Mucosa of descending colon (tissue), 3 donors: ENCODE measurements around the gene PDCD2L. TPM values are rescaled to one million over a fixed set of nuclear protein-coding genes. Genes with fewer than 3 reads are reported as not detected.
"Not testable (repeated sequence)": the region's sequence is repeated elsewhere in the genome, so short reads cannot be mapped to it uniquely, and the experiment has no call there.

Source experiments
- ATAC-seq: fragments of 200-7000 bp; cut with Tn5 transposase; one replicate; pipeline ENCODE4 v1.9.1; 2020; ENCODE audit warnings: mild to moderate bottlenecking, moderate library complexity
- DNase-seq, 3 donors: peaks; one replicate each; pipeline ENCODE4 v3.0.0-alpha.2; 2020
- H3K36me3 ChIP-seq: fragments of 200-600 bp; one replicate; pipeline ENCODE4 v1.8.0; 2021; ENCODE audit warnings: low read depth, mild to moderate bottlenecking
- H3K4me1 ChIP-seq: fragments of 200-600 bp; one replicate; pipeline ENCODE4 v1.8.0; 2021; ENCODE audit warnings: low read depth, mild to moderate bottlenecking
- H3K4me3 ChIP-seq: fragments of 200-600 bp; one replicate; pipeline ENCODE4 v1.8.0; 2021; ENCODE audit warnings: mild to moderate bottlenecking
- H3K9me3 ChIP-seq: fragments of 200-600 bp; one replicate; pipeline ENCODE4 v1.8.0; 2021; ENCODE audit warnings: mild to moderate bottlenecking
- intact Hi-C, 2 donors: fragments of 100-400 bp; cut with DNase I in 1 of 2; cut with micrococcal nuclease in 1 of 2; formaldehyde crosslinking; loops; one replicate each; pipeline versions ENCODE4 v1.11.0 to v1.11.1; 2022; cut with DNase I, micrococcal nuclease
- total RNA-seq, 3 donors: library from RNA; stranded (reverse); fragmentation: NEBNext Ultra II Directional in 2 of 3; extraction: Animal tissue kit (Norgen Biotek cat#: 25700) in 2 of 3; gene quantifications; one replicate each; pipeline versions ENCODE4 v1.2.1 to v1.2.4, GENCODE V29; 2021 to 2023
- TF ChIP-seq, protein P1 (sequence below): fragments of 200-600 bp; IDR thresholded peaks from one replicate; pipeline ENCODE4 v1.8.0; 2022; ENCODE audit warnings: antibody characterized with exemption, mild to moderate bottlenecking
- donor health status: DM: no; HTN: no; CAD: no; lungs with moderate emphysema.
- donor health status: DM: no; HTN: no; CAD: no.
- donor health status: DM: no; HTN: yes; CAD: no.

PDCD2L gene
- total RNA-seq, 3 donors from 2014 or later: 6.4 to 10.5 (median 8.1) TPM

DNA sequence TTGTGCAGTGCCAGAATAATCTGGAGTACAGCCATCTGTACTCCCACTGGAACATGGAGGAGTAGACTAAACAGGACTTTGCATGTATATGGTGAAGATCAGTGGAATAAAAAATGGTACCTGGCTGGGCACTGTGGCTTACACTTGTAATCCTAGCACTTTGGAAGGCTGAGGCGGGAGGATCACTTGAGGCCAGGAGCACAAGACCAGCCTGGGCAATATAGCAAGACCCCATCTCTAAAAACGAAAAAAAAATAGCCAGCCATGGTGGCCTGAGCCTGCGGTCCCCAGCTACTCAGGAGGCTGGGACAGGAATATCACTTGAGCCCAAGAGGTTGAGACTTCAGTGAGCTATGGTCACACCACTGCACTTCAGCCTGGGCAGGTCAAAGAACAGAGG is 44.0 kb downstream of the PDCD2L start:
- TF ChIP-seq, protein P1, sequence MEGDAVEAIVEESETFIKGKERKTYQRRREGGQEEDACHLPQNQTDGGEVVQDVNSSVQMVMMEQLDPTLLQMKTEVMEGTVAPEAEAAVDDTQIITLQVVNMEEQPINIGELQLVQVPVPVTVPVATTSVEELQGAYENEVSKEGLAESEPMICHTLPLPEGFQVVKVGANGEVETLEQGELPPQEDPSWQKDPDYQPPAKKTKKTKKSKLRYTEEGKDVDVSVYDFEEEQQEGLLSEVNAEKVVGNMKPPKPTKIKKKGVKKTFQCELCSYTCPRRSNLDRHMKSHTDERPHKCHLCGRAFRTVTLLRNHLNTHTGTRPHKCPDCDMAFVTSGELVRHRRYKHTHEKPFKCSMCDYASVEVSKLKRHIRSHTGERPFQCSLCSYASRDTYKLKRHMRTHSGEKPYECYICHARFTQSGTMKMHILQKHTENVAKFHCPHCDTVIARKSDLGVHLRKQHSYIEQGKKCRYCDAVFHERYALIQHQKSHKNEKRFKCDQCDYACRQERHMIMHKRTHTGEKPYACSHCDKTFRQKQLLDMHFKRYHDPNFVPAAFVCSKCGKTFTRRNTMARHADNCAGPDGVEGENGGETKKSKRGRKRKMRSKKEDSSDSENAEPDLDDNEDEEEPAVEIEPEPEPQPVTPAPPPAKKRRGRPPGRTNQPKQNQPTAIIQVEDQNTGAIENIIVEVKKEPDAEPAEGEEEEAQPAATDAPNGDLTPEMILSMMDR: no peak
- DNase-seq: no peak
- H3K4me3 ChIP-seq: no peak overlapping the region
- no peaks in the 10 kb centered on the region for H3K36me3 ChIP-seq
- ATAC-seq: no peak
- H3K4me1 ChIP-seq: no peaks in the 10 kb centered on the region
- H3K9me3 ChIP-seq: no peaks in the 10 kb centered on the region
- intact Hi-C loops: no loop called here

DNA sequence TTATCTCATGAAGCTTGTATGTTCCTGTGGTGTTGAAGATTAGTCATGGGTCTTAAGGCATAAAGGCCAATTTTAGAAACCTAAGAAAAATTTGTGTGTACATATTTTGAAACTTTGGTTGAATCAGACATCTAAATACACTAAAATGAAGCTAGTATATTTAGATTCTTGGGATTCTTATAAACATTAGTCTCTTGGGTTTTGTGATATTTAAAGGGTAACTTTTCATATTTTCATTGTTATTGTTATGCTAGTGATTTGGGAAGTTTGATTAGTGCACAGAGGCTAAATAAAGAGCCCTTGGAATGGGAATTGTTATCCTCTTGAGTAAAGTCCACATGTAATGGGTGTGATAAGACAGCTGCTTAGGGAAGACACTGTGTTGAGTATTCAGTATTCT is 48.5 kb downstream of the PDCD2L start:
- ATAC-seq (no peak), DNase-seq (no peak)
- H3K36me3 ChIP-seq: no peaks in the 10 kb centered on the region
- no peaks in the 10 kb centered on the region for H3K4me1 ChIP-seq
- intact Hi-C loops: no loop called here
- H3K4me3 ChIP-seq: no peak overlapping the region
- H3K9me3 ChIP-seq: no peaks in the 10 kb centered on the region
- TF ChIP-seq, protein P1: no peak

DNA sequence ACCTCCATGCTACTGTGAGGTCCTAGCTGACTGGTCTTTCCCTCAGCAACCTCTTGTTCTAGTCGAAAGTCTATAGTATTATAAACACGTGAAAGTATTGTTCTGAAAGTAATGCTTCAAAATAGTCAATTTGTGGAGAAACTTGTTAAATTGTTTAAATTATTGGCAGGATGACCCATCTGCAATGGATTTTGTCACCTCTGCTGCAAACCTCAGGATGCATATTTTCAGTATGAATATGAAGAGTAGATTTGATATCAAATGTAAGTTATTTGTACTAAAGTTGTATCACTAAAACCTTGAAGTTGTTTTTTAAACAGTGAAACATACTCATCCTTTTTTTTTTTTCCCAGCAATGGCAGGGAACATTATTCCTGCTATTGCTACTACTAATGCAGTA is 49.9 kb downstream of the PDCD2L start:
- no peak for ATAC-seq
- Histone ChIP-seq H3K9me3 (no peaks in the 10 kb centered on the region), H3K4me3 (no peak overlapping the region), H3K36me3 (no peaks in the 10 kb centered on the region), H3K4me1 (no peaks in the 10 kb centered on the region)
- intact Hi-C loops: no loop called here
- no peak for DNase-seq
- TF ChIP-seq, protein P1: no peak

DNA sequence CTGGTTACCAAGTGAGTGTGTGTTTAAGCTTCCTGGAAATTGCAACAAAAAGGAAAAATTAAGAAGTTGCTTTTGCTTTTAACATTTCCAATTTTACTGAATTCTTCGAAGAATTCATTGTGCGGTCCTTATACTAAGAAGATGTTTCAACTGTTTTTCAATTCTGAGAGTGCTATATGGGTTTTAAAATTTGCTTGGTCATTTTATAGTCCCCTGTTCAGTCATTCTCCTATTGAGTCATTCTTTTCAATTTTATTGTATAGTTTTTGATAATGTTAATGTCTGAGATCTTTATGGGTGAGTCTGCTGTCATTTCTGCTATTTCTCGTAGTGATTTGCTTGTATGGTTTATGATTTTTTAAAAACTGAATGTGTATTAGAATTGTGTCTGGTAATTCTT is 50.5 kb downstream of the PDCD2L start:
- intact Hi-C loops: no loop called here
- H3K36me3 ChIP-seq: no peaks in the 10 kb centered on the region

DNA sequence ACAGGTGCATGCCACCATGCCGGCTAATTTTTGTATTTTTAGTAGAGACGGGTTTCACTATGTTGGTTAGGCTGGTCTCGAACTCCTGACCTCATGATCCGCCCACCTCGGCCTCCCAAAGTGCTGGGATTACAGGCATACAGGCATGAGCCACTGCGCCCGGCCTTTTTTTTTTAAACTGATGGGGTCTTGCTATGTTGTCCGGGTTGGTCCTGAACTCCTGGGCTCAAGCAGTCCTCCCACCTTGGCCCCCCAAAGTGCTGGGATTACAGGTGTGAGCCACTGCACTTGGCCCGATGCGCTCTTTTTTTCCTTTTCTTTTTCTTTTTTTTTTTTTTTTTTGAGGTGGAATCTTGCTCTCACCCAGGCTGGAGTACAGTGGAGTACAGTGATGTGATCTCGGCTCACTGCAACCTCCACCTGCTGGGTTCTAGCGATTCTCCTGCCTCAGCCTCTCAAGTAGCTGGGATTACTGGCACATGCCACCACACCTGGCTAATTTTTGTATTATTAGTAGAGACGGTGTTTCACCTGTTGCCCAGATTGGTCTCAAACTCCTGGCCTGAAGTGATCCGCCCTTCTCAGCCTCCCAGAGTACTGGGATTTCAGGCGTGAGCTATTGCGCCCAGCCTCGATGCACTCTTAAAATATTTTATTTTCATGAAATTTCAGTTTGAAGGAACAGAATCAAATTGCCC is 51.7 kb downstream of the PDCD2L start:
- H3K4me3 ChIP-seq, H3K36me3 ChIP-seq, H3K4me1 ChIP-seq, H3K9me3 ChIP-seq, ATAC-seq, DNase-seq, intact Hi-C loops: not testable (repeated sequence)

More for the DNA sequence above, 50.5 kb downstream of the PDCD2L start:
- H3K9me3 ChIP-seq: no peaks in the 10 kb centered on the region
- ATAC-seq: no peak
- DNase-seq: no peak
- H3K4me1 ChIP-seq: no peaks in the 10 kb centered on the region
- TF ChIP-seq, protein P1: no peak
- H3K4me3 ChIP-seq: no peak overlapping the region

DNA sequence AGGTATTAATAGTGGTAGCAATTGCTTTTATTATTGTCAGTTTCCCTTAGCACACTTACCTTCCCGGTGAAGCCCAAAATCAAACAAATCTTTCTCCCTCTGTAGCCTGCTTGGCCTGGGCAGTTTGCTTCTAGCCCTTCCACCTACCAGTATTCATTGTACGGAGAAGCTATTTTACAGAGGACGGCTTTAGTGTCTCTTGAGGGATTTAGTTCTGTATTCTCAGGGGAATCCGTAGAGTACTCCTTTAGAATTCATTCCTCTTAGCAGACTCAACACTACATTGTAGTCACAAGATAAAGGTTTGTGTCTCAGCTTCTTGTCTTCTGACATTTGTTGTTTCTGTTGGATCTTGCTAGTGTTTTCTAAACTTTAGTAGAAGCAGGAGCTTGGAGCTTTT is 53.2 kb downstream of the PDCD2L start:
- intact Hi-C loops: no loop called here
- no peaks in the 10 kb centered on the region for H3K4me1 ChIP-seq
- no peaks in the 10 kb centered on the region for H3K9me3 ChIP-seq
- TF ChIP-seq, protein P1: no peak
- DNase-seq: no peak
- no peak for ATAC-seq
- no peaks in the 10 kb centered on the region for H3K36me3 ChIP-seq
- H3K4me3 ChIP-seq: no peak overlapping the region
